HFFc6 (cell line): Measurements from ENCODE around the gene SCIN. TPM values are rescaled to one million over a fixed set of nuclear protein-coding genes. Genes with fewer than 3 reads are reported as not detected.
"Not testable (repeated sequence)": the region's sequence is repeated elsewhere in the genome, so short reads cannot be mapped to it uniquely, and the experiment has no call there.

ENCODE experiments used
- DNase-seq: peaks from one replicate; pipeline ENCODE4 v3.0.0-alpha.2; 2018
- H3K27ac Mint-ChIP-seq: 2 replicates; pipeline ENCODE4 v1.8.0; 2020; ENCODE audit warnings: mild to moderate bottlenecking, mixed read lengths
- H3K27me3 Mint-ChIP-seq: 2 replicates; pipeline ENCODE4 v1.8.0; 2021; ENCODE audit warnings: mild to moderate bottlenecking, moderate library complexity, mixed read lengths; ENCODE audit not compliant: insufficient read depth
- H3K36me3 Mint-ChIP-seq: 2 replicates; pipeline ENCODE4 v1.8.0; 2021; ENCODE audit warnings: low read depth, mixed read lengths
- H3K4me1 Mint-ChIP-seq: 2 replicates; pipeline ENCODE4 v1.8.0; 2020; ENCODE audit warnings: low read depth, mixed read lengths
- H3K4me3 Mint-ChIP-seq: 2 replicates; pipeline ENCODE4 v1.8.0; 2020; ENCODE audit warnings: mild to moderate bottlenecking, moderate library complexity, mixed read lengths
- H3K9me3 Mint-ChIP-seq: 2 replicates; pipeline ENCODE4 v1.8.0; 2020; ENCODE audit warnings: mild to moderate bottlenecking, mixed read lengths
- CTCF ChIP-seq: fragments of 200-600 bp; sonication (generic); IDR thresholded peaks from 2 replicates; pipeline ENCODE4 v1.5.0; 2021; ENCODE audit warnings: antibody characterized with exemption, mild to moderate bottlenecking
- total RNA-seq, 6 experiments: library from RNA; stranded (reverse); fragmentation: NEBNext Ultra II Directional; extraction: Animal tissue kit (Norgen Biotek cat#: 25700); gene quantifications; 2 replicates in 1 of 6; 3 replicates in 5 of 6; pipeline ENCODE4 v1.2.3, GENCODE V29; 2021

The SCIN gene
- total RNA-seq, 6 experiments from 2014 or later = 0.92 to 50.8 (median 47.4) TPM

DNA sequence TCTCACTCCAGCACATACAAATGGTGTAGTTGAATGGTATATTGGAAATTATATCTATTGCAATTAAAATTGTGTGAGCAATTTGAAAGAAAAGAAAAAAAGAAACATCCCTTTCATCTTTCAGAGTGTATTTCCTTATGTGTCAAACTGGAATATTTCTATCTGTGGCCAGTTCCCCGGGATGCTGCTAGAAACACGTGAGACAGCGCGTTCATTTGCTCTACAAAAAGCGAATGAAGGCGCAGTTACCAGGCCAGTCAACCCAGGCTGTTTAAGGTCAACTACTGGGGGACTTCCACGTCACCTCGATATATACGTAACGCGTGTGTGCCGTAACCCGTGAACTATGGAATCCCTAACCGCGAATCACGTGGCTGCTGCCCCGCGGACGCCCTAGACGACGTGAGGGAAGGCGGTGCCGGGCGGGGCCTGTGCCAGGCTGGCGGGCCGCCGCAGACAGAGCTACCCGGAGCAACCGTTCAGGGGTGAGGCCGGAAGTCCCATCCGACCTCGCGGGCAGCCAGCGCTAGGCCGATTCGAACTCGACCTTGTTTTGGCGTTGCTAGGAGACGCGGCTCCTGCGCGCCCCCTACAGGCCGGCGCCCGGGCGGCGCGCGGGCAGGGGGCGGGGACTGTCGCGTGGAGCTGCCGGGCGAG is 115.8 kb downstream of the SCIN start:
- peak; percentile 98 for TF ChIP-seq CTCF
- Mint-ChIP-seq H3K9me3 (no peaks in the 10 kb centered on the region), H3K27me3 (no peaks in the 10 kb centered on the region), H3K4me3 (peak overlapping the region; percentile 90), H3K4me1 (peaks cover 48% of the 10 kb centered on the region), H3K27ac (peak overlapping the region; percentile 51), H3K36me3 (peaks cover 19% of the 10 kb centered on the region)
- DNase-seq = peak; percentile 84

DNA sequence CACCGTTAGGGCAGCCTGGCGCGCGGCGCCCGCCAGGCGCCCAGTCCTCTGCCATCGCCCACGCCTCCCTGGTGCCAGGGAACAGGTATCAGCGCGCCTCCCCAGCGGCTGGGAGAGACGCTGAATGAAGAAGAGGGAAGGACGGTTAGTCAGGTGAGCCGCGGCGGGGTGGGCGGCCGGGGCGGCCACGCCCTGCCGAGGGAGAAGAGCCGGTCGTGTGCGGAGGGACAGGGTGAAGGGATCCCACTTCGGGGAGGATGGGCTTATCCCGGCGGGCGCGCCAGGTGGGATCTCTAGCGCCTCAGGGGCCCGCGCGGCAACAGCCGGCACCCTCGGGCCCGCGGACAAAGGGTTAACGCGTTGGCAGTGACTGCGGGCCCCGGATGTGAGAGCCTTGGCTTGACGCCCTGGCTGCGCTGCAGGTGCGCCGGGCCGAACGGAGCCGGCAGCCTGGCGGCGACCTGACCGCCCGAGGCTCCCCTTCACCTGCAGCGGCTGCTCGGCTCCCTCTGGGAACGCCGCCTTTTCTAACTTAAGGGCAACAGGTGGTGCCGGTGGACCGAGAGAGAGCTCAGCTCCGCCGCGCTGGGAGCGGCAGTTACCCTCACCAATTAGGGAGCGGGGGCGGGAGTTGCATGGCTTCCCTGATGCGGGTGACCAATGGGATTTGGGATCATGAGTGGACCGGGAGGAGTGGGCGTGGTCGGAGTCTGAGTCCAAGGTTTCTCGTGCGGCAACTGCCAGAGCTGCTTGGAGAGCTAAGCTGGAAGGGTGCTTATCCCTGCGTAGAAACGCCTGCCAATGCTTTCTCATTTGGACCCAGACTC is 116.6 kb downstream of the SCIN start, which contains the start of gene ARL4A:
Gene ARL4A, plus strand, starts transcription at position 743 of the 827 bp plus-strand sequence. CDS start 622 bp downstream, outside the sequence.
- TF ChIP-seq CTCF = peak; percentile 68
- peak within 1 kb of the TSS; percentile 51 for H3K27ac Mint-ChIP-seq
- H3K4me1 Mint-ChIP-seq = peaks cover 48% of the 10 kb centered on the region
- peak within 1 kb of the TSS; percentile 90 for H3K4me3 Mint-ChIP-seq
- peak; percentile 97 for DNase-seq
- no peaks in the 10 kb centered on the region for H3K27me3 Mint-ChIP-seq
- peaks cover 19% of the 10 kb centered on the region for H3K36me3 Mint-ChIP-seq
- no peaks in the 10 kb centered on the region for H3K9me3 Mint-ChIP-seq

DNA sequence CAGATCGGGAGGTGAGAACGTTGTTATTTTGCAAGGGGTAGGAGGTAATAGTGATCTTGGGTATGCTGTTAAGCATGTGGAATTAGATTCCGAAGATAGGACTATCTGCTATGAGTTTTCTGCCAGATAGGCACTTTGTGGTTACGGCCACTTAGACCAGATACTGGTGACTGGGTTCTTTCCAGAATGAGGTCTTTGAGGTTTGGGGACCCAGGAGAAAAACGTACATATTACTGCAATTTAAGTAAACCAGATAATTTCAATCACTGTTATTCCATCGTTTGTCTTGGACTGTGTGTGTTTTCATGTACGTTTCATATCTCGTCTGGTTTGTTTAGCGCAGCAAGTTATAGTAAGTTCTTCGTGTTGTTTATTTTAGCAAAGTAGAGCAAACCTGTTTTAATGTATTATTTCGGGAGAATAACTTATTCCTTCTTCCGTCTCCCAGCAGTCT is 117.2 kb downstream of the SCIN start:
- no peak for DNase-seq
- H3K4me3 Mint-ChIP-seq = peak overlapping the region; percentile 90

DNA sequence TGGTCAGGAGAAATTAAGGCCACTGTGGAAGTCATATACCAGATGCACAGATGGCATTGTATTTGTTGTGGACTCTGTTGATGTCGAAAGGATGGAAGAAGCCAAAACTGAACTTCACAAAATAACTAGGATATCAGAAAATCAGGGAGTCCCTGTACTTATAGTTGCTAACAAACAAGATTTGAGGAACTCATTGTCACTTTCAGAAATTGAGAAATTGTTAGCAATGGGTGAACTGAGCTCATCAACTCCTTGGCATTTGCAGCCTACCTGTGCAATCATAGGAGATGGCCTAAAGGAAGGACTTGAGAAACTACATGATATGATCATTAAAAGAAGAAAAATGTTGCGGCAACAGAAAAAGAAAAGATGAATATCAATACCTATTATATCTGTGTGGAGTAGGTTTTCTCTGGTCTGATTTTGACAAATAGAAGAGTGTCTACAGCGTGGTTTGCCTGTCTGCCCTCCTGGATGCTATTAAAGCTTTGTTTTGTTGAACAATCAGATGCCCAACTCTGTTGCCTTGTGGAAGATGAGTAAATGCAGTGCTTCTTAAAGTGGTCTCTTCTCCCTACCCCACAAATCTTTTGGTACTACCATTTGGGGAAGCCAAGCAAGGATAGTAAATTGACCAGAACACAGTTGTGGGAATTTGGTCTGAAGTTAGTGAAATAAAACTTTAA is 118.1 kb downstream of the SCIN start:
- H3K27me3 Mint-ChIP-seq, DNase-seq, H3K9me3 Mint-ChIP-seq, H3K27ac Mint-ChIP-seq: not testable (repeated sequence)
- peaks cover 19% of the 10 kb centered on the region for H3K36me3 Mint-ChIP-seq
- peak overlapping the region; percentile 90 for H3K4me3 Mint-ChIP-seq
- peaks cover 48% of the 10 kb centered on the region for H3K4me1 Mint-ChIP-seq

More for the DNA sequence above, 117.2 kb downstream of the SCIN start:
- Mint-ChIP-seq H3K36me3 (peaks cover 19% of the 10 kb centered on the region), H3K9me3 (no peaks in the 10 kb centered on the region), H3K4me1 (peaks cover 48% of the 10 kb centered on the region), H3K27ac (peak overlapping the region; percentile 51), H3K27me3 (no peaks in the 10 kb centered on the region)
- no peak for TF ChIP-seq CTCF

DNA sequence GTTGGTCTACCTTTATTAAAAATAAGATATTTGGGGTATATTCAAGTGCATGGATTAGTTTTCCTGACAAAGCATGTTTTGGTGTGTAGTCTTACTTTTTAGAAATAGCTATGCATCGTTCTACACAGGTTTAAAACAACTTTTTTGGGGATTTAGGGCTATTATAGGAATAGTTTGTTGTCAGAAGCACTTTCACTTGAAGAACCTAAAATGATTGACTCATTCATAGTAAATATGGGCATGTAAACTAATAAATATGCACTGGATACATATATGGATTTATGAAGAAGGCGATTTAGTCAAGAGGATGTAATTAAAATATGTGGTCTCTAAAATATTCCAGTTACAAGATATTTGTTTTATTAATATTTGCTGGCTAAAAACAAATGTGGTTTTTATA is 118.9 kb downstream of the SCIN start:
- H3K36me3 Mint-ChIP-seq = peaks cover 19% of the 10 kb centered on the region
- H3K4me1 Mint-ChIP-seq = peaks cover 41% of the 10 kb centered on the region
- no peak for TF ChIP-seq CTCF
- DNase-seq = no peak
- peak overlapping the region; percentile 90 for H3K4me3 Mint-ChIP-seq
- no peak overlapping the region for H3K27ac Mint-ChIP-seq
- H3K9me3 Mint-ChIP-seq = no peaks in the 10 kb centered on the region
- H3K27me3 Mint-ChIP-seq = no peaks in the 10 kb centered on the region
